22Rv1 (cell line): ENCODE measurements around the gene SGCD.

Source experiments
- H3K27ac ChIP-seq: fragments of 450-650 bp; 2 replicates; pipeline ENCODE4 v1.5.1; 2017
- ZFX ChIP-seq: fragments of 450-650 bp; IDR thresholded peaks from 2 replicates; pipeline ENCODE4 v1.6.1; 2017; ENCODE audit warnings: antibody characterized with exemption, borderline replicate concordance
- TF ChIP-seq, protein P1 (sequence below): fragments of 450-650 bp; IDR thresholded peaks from 2 replicates; pipeline ENCODE4 v1.5.1; 2017; ENCODE audit warnings: mild to moderate bottlenecking

Gene SGCD

DNA sequence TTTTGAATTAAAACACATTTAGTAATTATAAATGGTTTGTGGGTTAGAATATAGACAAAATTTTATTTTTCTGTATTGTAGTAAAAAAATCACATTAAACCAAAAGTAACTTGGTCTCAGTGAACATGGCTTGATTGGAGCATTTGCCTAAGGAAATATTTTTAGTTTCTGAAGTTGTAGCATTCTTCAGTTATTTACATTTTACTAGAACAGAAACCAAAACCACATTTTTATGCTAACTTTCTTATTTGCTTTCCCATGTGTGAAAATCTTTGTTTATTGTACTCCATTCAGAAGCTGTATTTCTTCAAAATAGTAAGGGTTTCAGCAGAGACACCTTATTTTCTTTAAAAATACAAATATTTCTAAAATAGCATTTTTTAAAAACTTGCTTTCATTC is 129.9 kb downstream of the SGCD start:
- no peak for TF ChIP-seq ZFX
- TF ChIP-seq, protein P1, sequence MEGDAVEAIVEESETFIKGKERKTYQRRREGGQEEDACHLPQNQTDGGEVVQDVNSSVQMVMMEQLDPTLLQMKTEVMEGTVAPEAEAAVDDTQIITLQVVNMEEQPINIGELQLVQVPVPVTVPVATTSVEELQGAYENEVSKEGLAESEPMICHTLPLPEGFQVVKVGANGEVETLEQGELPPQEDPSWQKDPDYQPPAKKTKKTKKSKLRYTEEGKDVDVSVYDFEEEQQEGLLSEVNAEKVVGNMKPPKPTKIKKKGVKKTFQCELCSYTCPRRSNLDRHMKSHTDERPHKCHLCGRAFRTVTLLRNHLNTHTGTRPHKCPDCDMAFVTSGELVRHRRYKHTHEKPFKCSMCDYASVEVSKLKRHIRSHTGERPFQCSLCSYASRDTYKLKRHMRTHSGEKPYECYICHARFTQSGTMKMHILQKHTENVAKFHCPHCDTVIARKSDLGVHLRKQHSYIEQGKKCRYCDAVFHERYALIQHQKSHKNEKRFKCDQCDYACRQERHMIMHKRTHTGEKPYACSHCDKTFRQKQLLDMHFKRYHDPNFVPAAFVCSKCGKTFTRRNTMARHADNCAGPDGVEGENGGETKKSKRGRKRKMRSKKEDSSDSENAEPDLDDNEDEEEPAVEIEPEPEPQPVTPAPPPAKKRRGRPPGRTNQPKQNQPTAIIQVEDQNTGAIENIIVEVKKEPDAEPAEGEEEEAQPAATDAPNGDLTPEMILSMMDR = no peak
- H3K27ac ChIP-seq = no peak overlapping the region

DNA sequence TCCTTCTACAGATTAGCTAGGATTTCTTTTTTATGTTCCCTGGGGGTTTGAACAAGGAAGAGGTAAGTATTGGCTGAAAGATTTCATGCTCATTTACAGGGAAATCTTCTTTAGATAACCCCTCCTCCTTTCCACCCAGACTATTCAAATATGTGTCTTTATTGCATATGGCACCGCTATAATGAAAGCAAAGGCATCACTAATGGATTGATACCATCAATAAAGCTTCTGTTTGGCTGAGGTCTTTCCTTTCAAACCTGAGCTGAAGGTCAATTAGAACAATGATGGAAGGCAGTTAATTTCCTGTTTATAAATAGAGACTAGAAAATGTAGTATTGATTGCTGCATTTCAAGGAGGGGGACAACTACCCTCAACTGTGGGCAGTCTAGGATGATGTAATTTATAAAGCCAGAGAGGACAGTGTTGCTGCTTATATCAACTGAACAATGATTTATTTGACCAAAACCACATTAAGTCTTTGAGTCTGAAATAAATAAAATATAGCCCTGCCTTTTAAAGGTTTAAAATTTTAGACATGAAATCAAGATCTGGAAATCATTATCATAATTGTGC is 132.9 kb downstream of the SGCD start:
- H3K27ac ChIP-seq = no peak overlapping the region
- TF ChIP-seq, protein P1 = no peak
- no peak for TF ChIP-seq ZFX

- no peak overlapping the region for H3K27ac ChIP-seq
- TF ChIP-seq, protein P1 = no peak
- TF ChIP-seq ZFX = no peak
Measured at GRCh38 chr5:156460471-156460870, 133.5 kb downstream of the SGCD start.

GRCh38 chr5:156466871-156467270 is 139.9 kb downstream of the SGCD start:
- TF ChIP-seq, protein P1 = no peak
- TF ChIP-seq ZFX = no peak
- H3K27ac ChIP-seq = no peak overlapping the region

- H3K27ac ChIP-seq = no peak overlapping the region
- TF ChIP-seq, protein P1 = no peak
Measured at GRCh38 chr5:156469636-156470035, 142.7 kb downstream of the SGCD start.

GRCh38 chr5:156471893-156472292 is 144.9 kb downstream of the SGCD start:
- H3K27ac ChIP-seq = no peak overlapping the region
- TF ChIP-seq ZFX = no peak
- TF ChIP-seq, protein P1 = no peak

DNA sequence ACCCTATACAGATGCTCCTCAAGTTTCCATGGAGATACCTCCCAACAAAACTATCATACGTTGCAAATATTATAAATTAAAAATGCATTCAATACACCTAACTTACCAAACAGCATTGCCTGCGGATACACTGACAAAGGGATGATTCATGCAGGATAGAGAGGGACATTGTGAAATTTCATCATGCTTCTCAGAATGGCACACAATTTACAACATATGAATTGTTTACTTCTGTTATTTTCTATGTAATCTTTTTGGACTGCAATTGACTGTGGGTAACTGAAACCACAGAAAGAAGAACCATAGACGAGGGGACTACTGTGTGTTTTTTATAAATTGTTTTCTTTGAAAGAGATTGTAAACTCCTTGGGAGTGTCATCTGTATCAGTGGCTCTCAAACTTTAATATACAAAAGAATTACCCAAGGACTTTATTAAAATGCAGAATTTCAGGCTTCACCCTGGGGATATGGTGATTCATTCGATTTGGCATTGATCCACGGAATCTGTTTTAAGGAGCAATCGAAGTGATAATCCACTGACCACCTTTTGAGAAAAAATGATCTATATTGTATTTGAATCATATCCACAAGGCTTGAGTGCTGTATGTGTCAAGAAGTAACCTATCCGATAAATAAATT is 146.4 kb downstream of the SGCD start:
- no peak overlapping the region for H3K27ac ChIP-seq
- TF ChIP-seq, protein P1 = no peak
- TF ChIP-seq ZFX = no peak
